Stimulated activated CD8-positive, alpha-beta memory T cell treated with anti-CD3 and anti-CD28 coated beads, Interleukin-4, amount 100 ng/mL, for 48 hours (primary cell): ENCODE measurements around the gene PRPF6.
"Not testable (repeated sequence)": the region's sequence is repeated elsewhere in the genome, so short reads cannot be mapped to it uniquely, and the experiment has no call there.

Experiments
- DNase-seq: peaks from one replicate; pipeline ENCODE4 v3.0.0-alpha.2; 2020

PRPF6 gene

DNA sequence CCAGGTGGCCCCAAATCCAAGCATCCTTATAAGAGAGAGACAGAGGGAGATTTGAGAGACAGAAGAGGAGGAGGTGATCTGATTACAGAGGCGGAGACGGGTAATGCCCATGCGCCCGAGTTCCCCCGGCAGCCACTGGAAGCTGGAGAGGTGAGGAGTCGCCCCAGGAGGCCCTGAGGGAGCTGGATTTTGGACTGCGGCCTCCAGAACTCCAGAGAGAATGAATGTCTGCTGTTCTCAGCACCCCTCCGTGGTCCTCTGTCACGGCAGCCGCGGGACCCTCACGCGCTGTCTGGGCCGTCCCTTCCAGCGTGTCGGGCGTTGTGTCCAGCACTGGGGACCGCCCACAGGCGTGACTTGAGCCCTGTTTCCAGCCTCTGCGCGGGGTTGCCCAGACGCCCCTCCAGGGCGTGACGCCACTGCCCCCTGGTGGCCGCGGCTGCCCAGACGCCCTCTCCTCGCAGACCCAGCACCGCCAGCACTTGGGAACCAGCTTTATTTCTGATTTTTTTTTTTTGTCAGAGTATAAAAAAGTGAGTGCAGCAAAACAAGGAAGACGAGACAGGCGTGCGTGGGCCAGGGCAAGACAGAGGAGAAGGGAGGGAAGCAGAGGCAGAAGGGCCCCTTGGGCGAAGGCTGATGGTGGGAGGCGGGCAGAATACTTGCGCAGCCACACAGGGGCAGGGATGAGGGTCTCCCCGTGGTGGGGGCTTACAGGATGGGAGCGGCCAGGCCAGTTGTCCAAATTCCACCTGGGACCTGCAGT is 7.1 kb upstream of the PRPF6 start:
- peak; percentile 89 for DNase-seq

DNA sequence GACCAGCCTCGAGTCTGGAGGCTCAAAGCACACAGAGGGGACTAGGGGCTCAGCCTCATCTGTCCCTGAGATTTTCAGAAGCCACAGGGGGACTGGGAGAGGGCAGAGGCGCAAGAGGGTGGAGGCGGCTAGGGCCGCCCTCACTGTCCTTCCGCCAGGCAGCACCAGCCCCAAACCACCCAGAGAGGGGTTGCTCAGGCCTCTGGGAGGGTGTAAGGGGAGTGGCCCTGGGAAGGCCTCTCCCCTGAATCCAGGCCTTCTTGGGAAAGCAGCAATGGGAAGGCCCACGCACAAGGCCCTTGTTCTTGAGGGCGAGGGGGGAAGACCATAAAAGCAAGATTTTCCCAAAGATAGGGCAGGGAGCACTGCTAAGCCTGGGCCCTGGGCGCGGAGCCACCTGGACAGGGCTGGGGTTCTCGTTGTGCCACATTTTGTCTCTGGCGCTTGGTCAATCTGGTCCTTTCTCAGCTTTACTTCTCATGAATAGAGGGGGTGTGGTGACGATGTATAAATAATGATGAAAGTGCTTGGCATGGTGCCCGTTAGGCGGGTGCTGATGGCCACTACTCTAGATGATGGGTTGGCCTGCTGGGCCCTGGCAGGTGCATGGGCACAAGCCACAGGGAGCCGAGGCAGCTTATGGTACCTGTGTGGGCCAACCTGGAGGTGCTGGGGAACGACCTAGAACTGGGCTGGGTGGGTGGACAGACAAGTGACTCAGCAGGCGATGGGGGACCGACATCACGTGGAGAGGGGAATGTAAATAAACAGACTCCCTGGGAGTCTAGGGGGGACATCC is 6.3 kb upstream of the PRPF6 start:
- DNase-seq: no peak

DNA sequence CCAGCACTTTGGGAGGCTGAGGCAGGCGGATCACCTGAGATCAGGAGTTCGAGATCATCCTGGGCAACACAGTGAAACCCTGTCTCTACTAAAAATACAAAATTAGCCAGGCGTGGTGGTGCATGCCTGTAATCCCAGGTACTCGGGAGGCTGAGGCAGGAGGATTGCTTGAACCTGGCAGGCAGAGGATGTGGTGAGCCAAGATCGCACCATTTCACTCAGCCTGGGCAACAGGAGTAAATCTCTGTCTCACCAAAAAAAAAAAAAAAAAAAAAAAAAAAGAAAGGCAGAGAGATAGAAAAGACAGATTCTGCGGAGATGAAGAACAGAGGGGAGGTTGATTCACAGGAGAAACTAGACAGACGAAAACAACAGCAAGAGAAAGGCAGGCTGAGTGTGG is 4.4 kb upstream of the PRPF6 start:
- DNase-seq: not testable (repeated sequence)

DNA sequence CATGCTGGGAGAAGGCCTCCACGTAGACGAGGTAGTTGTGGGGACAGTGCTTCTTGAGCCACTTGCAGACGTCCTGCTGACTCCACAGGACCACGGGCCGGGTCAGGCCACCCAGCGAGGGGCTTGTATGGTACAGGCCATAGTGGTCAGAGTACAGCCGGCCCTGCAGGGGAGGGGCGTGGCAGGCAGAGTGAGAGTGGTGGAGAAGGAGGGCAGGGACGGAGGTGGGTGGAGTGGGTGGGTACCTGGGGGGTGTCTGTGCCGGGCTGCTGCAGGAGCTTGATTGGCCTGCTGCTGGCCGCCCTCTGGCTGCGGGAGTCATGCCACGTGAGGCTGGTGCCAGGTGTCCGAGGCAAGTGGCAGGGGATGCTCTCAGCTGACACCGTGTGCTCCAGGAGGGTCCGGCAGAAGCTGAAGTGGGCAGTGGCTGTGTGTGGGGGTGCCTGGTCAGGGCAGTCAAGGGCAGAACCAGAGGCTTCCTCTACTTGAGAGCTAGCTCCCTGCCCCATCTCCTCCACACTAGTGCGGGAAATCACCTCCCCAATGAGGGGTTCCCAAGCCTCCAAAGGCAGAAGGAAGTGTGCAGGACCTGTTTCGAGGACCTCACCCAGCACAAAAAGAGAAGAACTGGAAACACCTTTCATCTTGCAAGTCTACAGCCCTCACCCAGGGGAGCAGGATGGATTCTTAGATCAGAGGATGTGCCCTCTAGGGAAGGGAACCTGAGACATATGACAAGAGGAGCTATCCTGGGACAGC is 3.8 kb upstream of the PRPF6 start:
- DNase-seq: no peak

DNA sequence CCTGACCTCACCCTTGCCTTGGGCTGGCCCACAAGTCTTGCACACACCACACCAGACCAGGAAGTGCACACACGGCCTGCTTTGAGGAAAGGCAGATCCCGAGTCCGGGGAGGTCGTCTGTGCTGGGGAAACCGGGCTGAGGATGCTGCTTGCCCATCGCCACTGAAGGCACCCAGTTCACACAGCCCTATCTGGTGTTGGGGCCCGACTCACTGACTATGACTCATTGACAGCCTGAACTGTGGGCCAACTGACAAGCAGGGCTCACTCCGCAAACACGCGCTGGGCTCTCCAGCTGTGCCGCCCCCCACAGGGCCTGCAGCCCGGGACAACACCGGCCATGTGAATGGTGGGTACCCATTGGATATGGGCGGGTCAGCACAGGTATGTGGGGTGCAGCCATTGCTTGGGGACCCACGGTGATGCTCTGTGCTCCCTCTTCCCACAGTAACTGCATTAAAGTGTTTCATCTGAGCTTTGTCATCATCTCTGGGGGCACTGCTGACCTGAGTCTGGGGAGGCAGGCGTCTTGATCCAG is 3.1 kb upstream of the PRPF6 start:
- peak; percentile 78 for DNase-seq

DNA sequence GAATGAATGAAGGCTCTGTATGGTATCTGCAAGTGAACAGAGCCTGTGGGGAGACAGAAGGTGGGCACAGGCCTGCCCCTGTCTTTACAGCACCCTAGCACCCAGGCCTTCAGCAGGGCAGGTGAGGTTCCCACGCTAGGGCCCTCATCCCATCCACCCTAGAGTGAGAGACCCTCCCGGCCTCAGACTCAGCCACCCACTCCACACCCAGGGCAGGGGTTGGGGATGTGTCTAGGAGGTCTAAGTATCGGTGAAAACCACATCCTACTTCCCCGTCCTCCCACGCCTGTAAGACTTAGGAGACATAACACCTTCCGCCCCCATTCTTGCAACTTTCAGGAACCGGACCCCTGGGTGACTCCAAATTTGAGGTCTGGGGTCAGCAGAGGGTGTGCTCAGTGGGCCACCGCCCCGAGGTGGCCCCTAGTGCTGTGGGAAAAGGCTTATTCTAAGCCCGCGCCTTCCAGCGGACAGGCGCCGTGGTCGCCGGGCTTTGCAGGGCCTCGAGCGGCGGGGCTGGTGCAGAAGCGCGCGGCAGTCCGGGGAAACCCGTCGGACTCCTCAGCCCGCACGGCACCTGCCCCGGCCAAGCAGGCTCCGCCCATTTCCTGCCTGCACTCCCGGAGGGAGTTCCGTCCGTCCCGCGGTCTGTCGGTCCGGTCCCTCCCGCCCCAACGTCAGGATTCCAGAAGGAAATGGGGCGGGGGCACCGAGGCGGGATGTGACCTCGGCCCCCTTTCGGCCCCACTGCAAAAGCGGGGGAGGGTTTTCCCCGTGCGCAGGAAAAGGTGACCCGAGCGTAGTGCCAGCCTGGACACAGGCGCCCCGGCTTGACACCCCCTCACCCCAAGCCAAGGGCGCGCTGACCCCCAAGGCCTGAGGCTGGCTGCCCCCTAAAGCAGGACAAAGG is 2.4 kb upstream of the PRPF6 start:
- DNase-seq: peak; percentile 81

DNA sequence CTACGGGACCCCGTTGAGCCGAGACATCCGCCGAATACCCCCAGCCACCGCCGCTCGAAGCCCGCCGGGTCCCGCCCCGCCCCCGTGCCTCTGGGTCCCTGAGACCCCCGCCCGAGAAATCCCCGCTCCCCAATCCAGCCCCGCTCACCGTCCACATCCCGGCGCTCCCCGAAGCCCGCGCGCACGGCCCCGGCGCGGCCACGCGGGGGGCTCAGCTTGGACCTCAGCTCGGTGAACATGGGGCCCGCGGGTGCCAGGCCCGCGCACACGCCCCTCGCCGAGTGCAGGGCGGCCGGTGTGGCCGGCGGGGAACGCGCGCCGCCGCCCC is 1.7 kb upstream of the PRPF6 start:
- DNase-seq: no peak

DNA sequence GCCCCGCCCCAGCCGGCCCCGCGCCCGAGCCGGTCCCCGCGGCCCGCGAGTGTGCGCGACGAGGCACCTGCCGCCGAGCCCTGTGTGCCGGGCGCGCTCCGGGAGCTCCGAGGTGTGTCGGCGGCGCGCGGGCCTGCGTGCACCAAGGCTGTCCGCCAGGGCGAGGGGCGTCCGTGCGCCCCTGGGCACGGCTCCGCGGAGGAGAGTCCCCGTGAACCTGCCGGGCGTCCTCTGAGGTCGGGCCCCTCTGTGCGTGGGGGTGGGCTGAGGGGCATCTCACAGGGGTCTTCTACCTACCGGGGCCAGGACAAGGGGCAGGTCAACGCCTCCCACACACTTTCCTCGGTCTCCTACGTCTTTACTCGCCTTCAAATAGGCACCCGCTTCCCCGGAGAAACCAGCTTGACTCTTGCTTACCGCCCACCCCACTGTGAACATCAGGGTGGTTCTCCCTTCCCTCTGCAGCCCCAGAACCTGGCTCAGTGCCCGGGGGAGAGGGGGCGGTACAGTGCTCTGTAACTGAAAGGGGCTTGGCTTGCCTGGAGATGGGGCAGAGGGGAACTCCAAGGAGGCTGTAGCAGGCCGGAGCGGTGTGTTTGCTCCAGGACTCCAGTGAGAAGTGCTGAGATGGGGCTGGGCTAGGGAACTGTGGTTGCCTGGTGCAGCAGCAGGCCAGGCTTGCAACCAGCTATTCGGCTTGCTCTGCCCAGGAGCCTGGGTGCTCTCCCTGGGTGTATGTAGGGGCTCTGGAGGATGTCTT is 1.2 kb upstream of the PRPF6 start, which contains the start of gene SAMD10:
Gene SAMD10 (minus strand): TSS at position 86 of the 760 bp plus-strand sequence. CDS start 175 bp downstream, outside the sequence.
- DNase-seq: peak; percentile 94

DNA sequence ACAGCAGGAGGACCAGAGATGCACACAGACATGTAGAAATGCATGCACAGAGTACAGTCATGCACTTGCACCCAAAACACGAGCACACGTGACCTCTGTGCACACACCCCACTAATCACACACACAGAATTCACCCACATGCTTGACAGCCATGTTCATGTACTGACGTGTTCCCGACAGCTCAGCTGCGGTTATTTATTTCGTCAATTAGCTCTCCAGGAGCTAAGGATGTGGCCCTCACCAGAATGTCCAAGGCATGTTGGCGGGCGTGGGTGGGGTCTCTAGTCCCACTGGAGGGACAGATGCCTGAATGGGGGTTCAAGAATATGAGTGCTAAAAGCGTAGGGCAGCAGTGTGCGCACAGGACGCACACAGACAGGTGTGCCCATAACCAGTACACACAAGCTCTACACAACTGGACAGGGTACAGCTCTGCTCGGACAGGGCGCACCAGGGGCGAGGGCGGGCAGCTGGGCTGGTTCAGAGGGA is 571 bp upstream of the PRPF6 start:
- peak; percentile 45 for DNase-seq

DNA sequence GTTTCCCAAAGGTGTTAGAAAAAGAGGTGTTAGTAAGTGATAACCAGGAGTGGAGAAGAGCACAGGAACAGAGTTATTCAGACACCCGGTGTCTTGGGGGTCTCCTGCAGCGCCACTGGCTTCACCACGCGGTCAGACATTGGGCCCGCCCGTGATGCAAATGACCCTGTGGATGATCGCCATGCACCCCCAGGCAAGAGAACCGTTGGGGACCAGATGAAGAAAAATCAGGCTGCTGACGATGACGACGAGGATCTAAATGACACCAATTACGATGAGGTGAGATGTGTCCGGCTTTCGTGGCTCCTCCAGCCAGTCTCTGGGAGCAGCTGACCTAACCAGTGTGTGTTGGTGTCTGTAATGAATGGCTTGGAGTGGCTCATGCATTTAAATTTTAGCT is 2.0 kb downstream of the PRPF6 start:
- DNase-seq: no peak

DNA sequence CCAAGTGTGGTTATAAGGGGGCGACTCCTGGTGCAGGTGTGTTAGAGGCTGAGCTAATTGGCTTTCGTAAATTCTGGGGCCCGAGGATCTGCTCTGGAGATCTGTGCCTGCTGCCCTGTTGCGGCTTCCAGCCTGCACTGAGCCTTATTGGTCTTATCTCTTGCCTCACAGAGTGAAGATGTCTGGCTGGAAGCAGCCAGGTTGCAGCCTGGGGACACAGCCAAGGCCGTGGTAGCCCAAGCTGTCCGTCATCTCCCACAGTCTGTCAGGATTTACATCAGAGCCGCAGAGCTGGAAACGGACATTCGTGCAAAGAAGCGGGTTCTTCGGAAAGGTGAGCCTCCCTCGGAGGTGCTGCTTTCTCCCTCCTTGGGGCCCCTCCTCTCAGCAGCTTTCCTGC is 20.0 kb downstream of the PRPF6 start:
- no peak for DNase-seq

DNA sequence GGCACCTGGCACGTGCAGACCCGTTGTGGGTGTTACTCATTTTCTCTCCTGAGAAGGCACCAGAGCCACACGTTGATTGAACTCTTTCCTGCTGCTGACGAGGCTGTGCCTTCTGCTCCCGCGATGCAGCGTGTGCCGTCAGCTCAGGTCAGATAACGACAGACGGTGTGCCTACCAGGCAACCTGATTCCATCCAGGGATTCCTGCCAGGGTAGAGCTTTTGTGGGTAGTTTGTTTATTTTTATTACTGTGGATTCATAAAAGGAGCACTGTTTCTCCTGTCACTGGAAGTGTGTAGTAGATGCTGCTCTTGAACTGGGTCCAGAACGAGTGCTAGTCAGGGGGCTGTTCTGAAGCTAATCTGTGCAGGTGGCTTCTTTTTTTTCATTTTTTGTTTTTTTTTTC is 20.7 kb downstream of the PRPF6 start:
- DNase-seq: no peak

DNA sequence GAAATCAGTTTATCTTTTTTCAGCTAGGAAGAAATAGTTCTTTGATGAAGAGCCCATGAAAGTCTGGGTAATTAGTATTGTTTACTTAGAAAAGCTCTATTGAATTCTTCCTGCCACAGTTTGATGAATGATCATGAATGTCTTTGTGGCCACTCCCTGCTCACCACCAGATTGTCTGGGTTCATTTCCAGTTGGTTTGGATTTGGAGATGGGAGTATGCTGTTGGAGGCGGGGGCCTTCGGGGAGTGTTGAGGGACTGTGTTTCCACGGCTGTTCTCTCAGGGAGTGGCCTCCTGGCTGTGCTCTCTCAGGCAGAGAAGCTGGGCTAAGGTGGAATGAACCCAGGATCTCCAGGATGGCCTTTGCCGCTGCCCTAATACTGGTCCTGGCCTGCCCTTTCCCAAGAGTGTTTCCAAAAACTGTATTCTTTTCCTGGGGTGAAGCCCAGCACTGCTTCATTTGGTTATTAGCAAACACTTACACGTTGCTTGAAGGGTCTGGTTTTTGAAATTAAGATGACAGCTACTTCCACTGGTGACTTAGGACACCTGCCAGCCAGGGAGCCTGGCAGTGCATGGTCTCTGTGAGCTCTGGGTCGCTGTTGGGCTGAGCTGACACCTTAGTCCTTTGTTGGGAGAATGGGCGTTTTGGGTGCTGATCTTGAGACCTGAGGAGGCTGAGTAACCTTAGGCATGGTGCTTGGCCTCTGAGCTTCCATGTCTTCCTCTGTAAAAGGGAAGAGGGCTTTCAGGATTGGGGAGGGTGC is 23.2 kb downstream of the PRPF6 start:
- DNase-seq: no peak

DNA sequence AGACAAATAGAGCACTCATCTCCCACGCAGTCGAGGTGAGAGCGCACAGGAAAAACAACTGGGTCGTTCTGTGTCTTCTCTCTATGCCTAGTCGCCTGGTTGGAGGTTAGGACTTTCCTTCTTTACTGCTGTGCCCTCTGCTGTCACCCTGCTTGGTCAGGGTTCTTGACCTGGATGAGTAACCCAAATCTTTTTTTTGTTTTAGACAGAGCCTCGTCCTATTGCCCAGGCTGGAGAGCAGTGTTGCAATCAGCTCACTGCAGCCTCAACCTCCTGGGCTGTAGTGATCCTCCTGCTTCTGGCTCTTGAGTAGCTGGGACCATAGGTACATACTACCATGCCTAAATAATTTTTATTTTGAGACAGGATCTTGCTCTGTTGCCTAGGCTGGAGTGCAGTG is 24.5 kb downstream of the PRPF6 start:
- DNase-seq: no peak

DNA sequence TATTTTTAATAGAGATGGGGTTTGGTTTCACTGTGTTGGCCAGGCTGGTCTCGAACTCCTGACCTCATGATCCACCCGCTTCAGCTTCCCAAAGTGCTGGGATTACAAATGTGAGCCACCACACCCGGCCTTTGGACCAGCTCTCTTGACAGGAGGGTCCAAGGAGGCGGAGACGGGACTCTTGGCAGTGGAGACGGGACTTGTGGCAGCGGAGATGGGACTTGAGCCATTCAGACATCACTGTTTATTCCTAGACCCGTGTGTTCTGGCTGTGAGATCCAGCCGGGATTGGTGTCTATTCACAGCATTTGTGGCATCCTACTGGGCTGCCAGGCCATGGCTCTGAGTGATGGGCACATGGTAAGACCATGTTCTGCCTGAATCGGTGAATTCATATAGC is 25.6 kb downstream of the PRPF6 start:
- DNase-seq: no peak

DNA sequence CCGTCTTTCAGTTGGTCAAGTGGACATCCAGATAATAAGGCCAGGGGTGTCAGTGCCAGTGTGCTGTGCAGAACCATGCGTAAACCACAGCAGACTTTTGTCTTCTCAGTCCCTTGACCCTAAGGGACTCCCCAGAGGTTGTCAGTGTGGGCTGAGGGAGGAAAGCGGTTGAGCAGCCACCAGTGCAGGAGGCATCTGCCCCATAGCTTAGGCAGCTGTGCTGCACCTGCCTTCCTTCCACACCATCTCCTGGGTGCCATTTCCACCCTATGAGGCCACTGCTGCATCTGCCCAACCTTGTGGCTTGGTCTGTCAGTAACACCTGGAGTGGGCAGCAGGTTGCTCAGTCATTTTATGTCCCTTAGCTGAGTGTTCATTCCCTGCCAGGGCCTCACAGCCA is 26.0 kb downstream of the PRPF6 start:
- DNase-seq: no peak

DNA sequence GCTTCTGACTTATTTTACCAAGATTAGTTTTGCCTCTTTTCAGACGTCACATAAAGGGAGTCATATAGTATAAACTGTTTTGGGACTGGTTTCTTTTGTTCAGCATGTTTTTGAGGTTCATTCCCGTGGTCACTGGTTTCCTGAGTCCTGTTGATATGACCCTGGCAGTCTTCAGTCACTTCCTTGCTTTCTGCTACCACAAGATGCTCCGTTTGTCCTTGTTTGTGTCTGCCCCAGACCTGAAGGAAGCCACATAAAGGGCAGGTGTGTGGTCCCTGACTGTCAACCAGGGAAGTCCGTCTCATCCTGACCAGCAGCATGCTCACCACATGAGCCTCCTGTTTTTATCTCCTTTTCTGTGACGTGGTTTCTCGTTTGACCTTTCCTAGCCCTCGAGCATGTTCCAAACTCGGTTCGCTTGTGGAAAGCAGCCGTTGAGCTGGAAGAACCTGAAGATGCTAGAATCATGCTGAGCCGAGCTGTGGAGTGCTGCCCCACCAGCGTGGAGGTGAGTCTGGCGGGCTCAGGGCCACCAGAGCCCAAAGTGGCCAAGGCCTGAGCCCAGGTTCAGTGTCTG is 29.0 kb downstream of the PRPF6 start:
- DNase-seq: no peak

DNA sequence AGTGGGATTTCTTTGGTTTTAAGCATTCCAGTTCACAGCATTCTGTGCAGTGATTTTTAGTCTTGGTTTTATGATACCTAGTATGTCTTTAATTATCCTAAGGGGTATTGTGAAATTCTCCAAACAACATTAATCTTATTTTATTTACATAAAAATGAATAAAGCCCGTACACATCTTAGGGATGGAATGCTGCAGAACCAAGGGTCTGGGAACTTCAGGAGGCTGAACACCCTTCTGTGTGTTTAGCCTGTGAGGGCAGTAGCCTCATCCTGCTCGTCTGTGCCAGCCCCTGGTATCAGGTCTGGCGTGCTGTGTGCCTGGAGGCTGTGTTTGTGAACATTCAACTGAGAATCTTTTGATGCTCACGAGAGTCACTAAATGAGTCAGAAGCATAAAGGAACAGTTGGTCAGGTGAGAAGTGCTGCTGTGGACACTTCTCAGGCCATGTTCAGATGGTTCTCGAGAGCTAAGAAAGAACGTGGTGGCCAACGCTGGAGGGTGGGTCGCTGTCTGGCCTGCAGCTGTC is 29.8 kb downstream of the PRPF6 start:
- DNase-seq: no peak

DNA sequence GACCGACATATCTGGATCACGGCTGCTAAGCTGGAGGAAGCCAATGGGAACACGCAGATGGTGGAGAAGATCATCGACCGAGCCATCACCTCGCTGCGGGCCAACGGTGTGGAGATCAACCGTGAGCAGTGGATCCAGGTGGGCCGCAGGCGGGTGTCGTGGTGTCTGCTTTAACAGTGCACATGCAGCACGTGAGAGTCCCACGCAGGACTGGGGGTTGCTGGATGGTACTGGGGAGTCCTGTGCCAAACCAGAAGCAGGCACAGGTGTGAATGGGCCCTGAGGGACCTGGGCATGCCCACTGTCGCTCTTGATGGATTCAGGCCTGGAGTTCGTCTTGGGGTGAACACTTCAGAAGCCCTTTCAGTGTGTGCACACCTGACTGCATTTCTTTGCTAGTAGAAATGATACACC is 30.4 kb downstream of the PRPF6 start:
- no peak for DNase-seq
